ENCODE results near the gene AQP1. TPM values are rescaled to one million over a fixed set of nuclear protein-coding genes. Genes with fewer than 3 reads are reported as not detected.

The AQP1 gene
- total and polyA plus RNA-seq, 2 experiments from 2014 or later: 0.33 to 0.54 TPM

DNA sequence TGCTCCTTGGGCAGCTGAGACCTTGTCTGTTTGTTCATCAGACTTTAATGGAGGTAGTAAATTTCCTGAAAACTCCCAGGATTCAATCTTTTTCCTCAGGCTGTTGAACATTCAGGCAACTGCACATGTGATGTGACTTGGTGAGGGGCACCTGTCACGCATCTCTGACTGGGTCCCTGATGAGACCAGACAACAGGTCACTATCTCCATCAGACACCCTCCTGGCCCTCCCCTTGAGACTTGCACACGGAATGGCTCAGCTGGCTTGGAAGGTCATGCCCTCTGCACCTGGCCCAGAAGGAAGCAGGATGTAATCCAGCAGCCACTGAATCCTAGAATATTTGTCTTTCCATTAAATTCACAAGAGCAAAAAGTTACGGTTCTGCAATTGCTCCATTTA lies 15.9 kb downstream of the AQP1 start:
- Histone ChIP-seq H3K27me3 (replicated peaks; ENCODE audit: insufficient read depth) (no peaks in the 10 kb centered on the region), H3K79me2 (ENCODE audit: insufficient read depth) (no peaks in the 10 kb centered on the region), H3K4me1 (ENCODE audit: insufficient read depth) (peaks cover 12% of the 10 kb centered on the region), H3F3A (ENCODE audit: insufficient read depth) (no peaks in the 10 kb centered on the region), H3K36me3 (ENCODE audit: low read depth) (no peaks in the 10 kb centered on the region), H3K9me3 (ENCODE audit: low read depth) (no peaks in the 10 kb centered on the region), H3K27ac (no peak overlapping the region), H3K4me2 (ENCODE audit: unreplicated experiment) (no peak overlapping the region), H3K9me2 (ENCODE audit: insufficient read depth) (no peaks in the 10 kb centered on the region), H4K20me1 (ENCODE audit: insufficient read depth) (no peaks in the 10 kb centered on the region), H3K9ac (no peak overlapping the region), H2AFZ (no peak overlapping the region), H3K4me3 (no peak overlapping the region)
- TF ChIP-seq EZH2phosphoT487 (IDR thresholded peaks at IDR 0.05; ENCODE audit: insufficient read depth, low read depth) (no peak), EZH2 (IDR thresholded peaks at IDR 0.05; ENCODE audit: insufficient read depth, poor library complexity, severe bottlenecking) (no peak)
- in situ Hi-C loops (cut with MboI): no loop called here
- WGBS, 2 experiments (ENCODE audit: low coverage in 1 of 2, low lambda C conversion rate in 2 of 2, missing lambda C conversion rate in 2 of 2): 36 to 37% methylated on average over 3 of the region's 3 CpGs
- DNase-seq: no peak

DNA sequence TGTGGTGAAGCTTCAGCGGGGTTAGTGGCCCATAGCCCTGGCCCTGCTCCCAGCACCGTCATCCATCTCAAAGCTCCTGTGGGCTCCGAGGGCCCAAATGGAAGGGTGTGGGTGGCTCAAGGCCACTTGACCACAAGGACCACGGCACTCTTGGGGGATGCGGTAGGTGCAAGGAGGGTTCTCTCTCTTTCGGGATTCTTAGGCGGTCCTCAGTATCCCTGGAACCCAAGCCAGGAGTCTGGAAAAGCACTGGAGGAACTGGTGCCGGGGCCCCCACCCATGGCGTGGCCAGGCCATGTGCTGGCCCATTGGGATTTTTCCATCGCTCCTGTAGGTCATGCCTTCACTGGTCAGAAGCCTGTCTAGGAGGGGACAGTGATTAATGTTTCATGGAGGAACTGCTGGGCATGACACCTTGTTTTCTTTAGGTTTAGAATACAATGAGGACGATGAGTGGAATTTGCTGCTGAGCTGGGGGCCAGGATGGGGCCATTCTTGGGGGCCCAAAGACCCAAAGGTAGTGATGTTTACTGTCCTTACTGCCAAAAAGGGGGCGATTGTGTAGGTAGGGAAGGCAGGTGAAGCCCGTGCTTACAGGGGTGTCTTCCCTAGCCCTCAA lies 16.7 kb downstream of the AQP1 start:
- Histone ChIP-seq H3K4me3 (no peak overlapping the region), H3K79me2 (ENCODE audit: insufficient read depth) (no peaks in the 10 kb centered on the region), H3K9me2 (ENCODE audit: insufficient read depth) (no peaks in the 10 kb centered on the region), H3K9ac (no peak overlapping the region), H3F3A (ENCODE audit: insufficient read depth) (no peaks in the 10 kb centered on the region), H3K4me2 (ENCODE audit: unreplicated experiment) (no peak overlapping the region), H3K9me3 (ENCODE audit: low read depth) (no peaks in the 10 kb centered on the region), H3K27me3 (replicated peaks; ENCODE audit: insufficient read depth) (no peaks in the 10 kb centered on the region), H4K20me1 (ENCODE audit: insufficient read depth) (no peaks in the 10 kb centered on the region), H3K4me1 (ENCODE audit: insufficient read depth) (peaks cover 12% of the 10 kb centered on the region), H3K27ac (no peak overlapping the region), H2AFZ (no peak overlapping the region), H3K36me3 (ENCODE audit: low read depth) (no peaks in the 10 kb centered on the region)
- 64 to 69% methylated on average over 13 of the region's 13 CpGs for WGBS, 2 experiments (ENCODE audit: low coverage in 1 of 2, low lambda C conversion rate in 2 of 2, missing lambda C conversion rate in 2 of 2)
- in situ Hi-C loops (cut with MboI): no loop called here
- no peak for TF ChIP-seq EZH2 (IDR thresholded peaks at IDR 0.05; ENCODE audit: insufficient read depth, poor library complexity, severe bottlenecking)
- no peak for DNase-seq

DNA sequence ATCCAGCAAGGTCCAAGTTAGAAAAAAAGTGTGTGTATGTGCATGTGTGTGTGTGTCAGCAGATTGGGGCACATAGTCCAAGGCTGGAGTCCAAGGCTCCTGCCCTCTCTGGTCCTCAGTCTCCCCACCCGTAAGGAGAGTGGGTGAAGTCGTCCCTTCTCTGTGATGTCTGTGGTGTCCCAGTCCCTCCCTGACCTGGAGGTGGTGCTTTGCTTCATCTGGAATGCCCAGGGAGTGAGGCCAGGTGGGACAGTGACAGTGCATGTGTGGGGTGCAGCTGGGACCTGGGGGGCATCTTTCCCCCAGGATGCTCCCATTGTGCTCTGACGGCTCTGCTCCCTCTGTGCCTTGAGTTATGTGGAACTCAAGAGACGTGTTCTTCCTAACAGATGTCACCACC lies 18.0 kb downstream of the AQP1 start:
- no peak overlapping the region for H3K9ac ChIP-seq
- no peaks in the 10 kb centered on the region for H4K20me1 ChIP-seq (ENCODE audit: insufficient read depth)
- no peak overlapping the region for H3K4me2 ChIP-seq (ENCODE audit: unreplicated experiment)
- H3K27ac ChIP-seq: no peak overlapping the region
- H3K4me3 ChIP-seq: no peak overlapping the region
- H3K36me3 ChIP-seq (ENCODE audit: low read depth): no peaks in the 10 kb centered on the region
- WGBS, 2 experiments (ENCODE audit: low coverage in 1 of 2, low lambda C conversion rate in 2 of 2, missing lambda C conversion rate in 2 of 2): 68 to 86% methylated on average over 4 of the region's 4 CpGs
- H3K4me1 ChIP-seq (ENCODE audit: insufficient read depth): peaks cover 12% of the 10 kb centered on the region
- H3K79me2 ChIP-seq (ENCODE audit: insufficient read depth): no peaks in the 10 kb centered on the region
- no peak for DNase-seq
- in situ Hi-C loops (cut with MboI): no loop called here
- H2AFZ ChIP-seq: no peak overlapping the region
- TF ChIP-seq EZH2phosphoT487 (IDR thresholded peaks at IDR 0.05; ENCODE audit: insufficient read depth, low read depth) (no peak), EZH2 (IDR thresholded peaks at IDR 0.05; ENCODE audit: insufficient read depth, poor library complexity, severe bottlenecking) (no peak)
- H3K27me3 ChIP-seq (replicated peaks; ENCODE audit: insufficient read depth): no peaks in the 10 kb centered on the region
- H3K9me2 ChIP-seq (ENCODE audit: insufficient read depth): no peaks in the 10 kb centered on the region
- no peaks in the 10 kb centered on the region for H3K9me3 ChIP-seq (ENCODE audit: low read depth)
- H3F3A ChIP-seq (ENCODE audit: insufficient read depth): no peaks in the 10 kb centered on the region

DNA sequence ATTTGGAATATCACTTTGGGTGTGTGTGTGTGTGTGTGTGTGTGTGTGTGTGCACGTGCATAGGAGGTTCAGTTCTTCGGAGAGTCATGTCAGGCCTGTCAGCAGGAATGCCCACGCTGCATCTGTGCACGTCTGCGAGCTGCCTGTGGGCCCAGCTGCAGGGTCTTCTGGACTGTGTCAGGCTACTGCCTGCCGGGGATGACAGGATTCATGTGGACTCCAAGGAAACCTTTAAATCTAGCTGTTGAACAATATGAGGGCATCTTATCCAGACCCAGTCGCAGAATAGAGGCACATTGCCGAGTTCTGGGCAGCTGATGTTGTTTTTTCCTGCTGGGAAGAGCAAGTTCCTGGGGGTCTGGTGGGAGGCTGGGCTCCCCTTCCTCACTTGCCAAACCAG lies 19.0 kb downstream of the AQP1 start:
- no peak overlapping the region for H3K9ac ChIP-seq
- H2AFZ ChIP-seq: no peak overlapping the region
- H3F3A ChIP-seq (ENCODE audit: insufficient read depth): no peaks in the 10 kb centered on the region
- H3K79me2 ChIP-seq (ENCODE audit: insufficient read depth): no peaks in the 10 kb centered on the region
- H3K4me3 ChIP-seq: no peak overlapping the region
- no peaks in the 10 kb centered on the region for H3K9me2 ChIP-seq (ENCODE audit: insufficient read depth)
- no peak for TF ChIP-seq EZH2 (IDR thresholded peaks at IDR 0.05; ENCODE audit: insufficient read depth, poor library complexity, severe bottlenecking)
- no peak for TF ChIP-seq EZH2phosphoT487 (IDR thresholded peaks at IDR 0.05; ENCODE audit: insufficient read depth, low read depth)
- no peak for DNase-seq
- 70 to 73% methylated on average over 8 of the region's 8 CpGs for WGBS, 2 experiments (ENCODE audit: low coverage in 1 of 2, low lambda C conversion rate in 2 of 2, missing lambda C conversion rate in 2 of 2)
- H3K27ac ChIP-seq: no peak overlapping the region
- no peak overlapping the region for H3K4me2 ChIP-seq (ENCODE audit: unreplicated experiment)
- H3K36me3 ChIP-seq (ENCODE audit: low read depth): no peaks in the 10 kb centered on the region
- no peaks in the 10 kb centered on the region for H3K27me3 ChIP-seq (replicated peaks; ENCODE audit: insufficient read depth)
- peaks cover 12% of the 10 kb centered on the region for H3K4me1 ChIP-seq (ENCODE audit: insufficient read depth)
- no peaks in the 10 kb centered on the region for H4K20me1 ChIP-seq (ENCODE audit: insufficient read depth)
- in situ Hi-C loops (cut with MboI): no loop called here
- H3K9me3 ChIP-seq (ENCODE audit: low read depth): no peaks in the 10 kb centered on the region
